Rectal smooth muscle tissue (tissue), 1 donor: ENCODE data around the gene GDPD4.

Experiments used
- H3K27ac ChIP-seq: one replicate; pipeline ENCODE4 v1.7.0; 2013; ENCODE audit warnings: low read depth, low read length, inconsistent platforms
- H3K27me3 ChIP-seq: one replicate; pipeline ENCODE4 v1.7.0; 2013; ENCODE audit warnings: low read length; ENCODE audit not compliant: control insufficient read depth, insufficient read depth
- H3K36me3 ChIP-seq: one replicate; pipeline ENCODE4 v1.7.0; 2013; ENCODE audit warnings: low read length; ENCODE audit not compliant: control insufficient read depth, insufficient read depth
- H3K4me1 ChIP-seq: one replicate; pipeline ENCODE4 v1.7.0; 2013; ENCODE audit warnings: low read length; ENCODE audit not compliant: control insufficient read depth, insufficient read depth
- H3K4me3 ChIP-seq: one replicate; pipeline ENCODE4 v1.7.0; 2013; ENCODE audit warnings: low read length
- H3K9ac ChIP-seq: one replicate; pipeline ENCODE4 v1.7.0; 2013; ENCODE audit warnings: low read length

GDPD4 gene

DNA sequence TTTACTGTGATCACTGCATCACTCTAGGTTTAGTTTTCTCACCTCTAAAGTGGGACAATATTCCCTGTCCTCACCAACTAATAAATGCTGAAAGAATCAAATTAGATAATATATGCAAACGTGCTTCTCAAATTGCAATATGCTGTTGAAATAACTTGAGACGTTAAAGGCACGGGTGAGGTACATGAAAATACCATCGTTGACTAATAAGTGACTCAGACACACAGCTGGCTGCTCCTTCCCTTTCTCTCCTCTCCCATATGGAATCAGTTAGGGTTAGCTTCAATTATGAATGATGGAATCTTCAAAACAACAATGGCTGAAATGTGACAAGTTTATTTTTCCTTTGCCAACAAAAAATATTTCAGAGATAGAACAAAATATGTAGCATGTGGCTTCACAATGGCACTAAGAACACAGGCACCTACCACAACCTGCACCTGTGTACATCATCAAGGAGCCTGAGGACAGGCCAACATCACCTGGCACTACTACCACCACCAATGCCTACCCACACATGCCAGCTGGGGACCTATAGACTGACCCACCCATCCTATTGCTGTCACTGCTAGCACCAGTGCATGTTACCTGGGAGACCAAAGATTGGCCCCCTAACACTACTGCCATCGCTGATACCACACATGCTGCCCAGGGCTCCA lies 13.7 kb downstream of the GDPD4 start:
- H3K9ac ChIP-seq = no peak overlapping the region
- no peak overlapping the region for H3K4me3 ChIP-seq
- H3K36me3 ChIP-seq = no peaks in the 10 kb centered on the region
- H3K4me1 ChIP-seq = no peaks in the 10 kb centered on the region
- no peak overlapping the region for H3K27ac ChIP-seq
- no peaks in the 10 kb centered on the region for H3K27me3 ChIP-seq

DNA sequence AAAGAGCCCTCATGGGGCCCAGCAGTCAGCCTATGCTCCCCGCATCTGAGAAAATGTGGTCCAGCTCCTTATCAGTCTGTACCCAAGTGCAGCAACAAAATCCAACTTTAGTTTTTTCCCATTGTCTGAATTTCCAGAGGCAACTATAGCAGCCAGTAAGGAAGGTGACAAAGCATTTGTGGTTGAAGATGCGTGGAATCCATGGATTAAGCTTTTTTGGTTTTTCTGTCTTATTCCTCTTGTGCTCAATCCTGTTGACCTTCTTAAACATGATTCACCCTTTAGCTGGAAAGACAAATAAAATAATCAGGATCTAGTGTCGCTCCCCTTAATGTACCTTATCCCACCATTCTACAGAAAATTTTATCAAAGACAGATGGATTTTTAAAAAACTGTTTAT lies 14.3 kb downstream of the GDPD4 start:
- Histone ChIP-seq H3K4me3 (no peak overlapping the region), H3K9ac (no peak overlapping the region), H3K36me3 (no peaks in the 10 kb centered on the region), H3K4me1 (no peaks in the 10 kb centered on the region), H3K27me3 (no peaks in the 10 kb centered on the region), H3K27ac (no peak overlapping the region)

DNA sequence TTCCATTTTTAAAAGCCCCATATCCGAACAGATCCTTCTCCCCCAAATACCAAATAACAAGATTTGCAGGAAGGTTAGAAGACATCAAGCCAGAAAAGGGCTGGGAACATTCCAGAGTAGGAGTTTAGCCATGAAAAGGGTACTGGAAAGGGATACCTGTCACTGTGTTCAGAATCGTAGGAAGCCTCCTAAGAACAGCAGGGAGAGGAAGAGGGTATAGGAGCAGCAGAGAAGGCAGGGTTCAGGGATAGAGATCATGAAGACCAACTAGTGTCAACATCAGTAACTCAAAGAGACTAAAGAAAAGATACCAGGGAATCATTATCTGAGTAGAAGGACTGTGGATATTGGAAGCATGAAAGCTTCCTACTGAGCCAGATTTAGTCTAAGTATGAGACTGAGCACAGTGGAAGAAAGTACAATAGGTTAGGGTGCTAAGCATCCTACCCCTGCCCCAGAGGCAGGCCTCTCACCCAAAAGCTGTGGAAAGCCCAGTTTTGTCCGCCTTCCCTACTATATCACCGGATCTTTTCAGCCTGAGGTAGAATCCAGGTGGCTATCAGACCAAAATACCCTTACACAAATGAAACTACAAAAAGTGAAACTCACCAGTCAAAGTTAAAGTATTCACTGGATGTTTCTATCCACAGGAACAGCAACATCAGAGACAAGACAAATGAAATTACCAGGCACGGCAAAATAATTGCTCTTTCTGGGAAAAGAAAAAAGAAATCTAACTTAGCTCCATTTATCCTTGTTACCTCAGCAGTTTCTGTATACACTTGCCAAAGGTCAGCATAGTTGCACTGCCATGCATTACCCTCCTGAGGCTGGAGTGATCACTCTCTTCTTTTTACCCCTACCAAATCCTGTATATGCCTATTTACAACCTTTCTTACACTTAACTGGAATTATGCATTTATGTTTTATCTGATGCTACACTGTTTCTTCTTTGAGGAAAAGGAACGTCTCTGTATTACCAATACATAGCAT lies 16.7 kb downstream of the GDPD4 start:
- no peak overlapping the region for H3K4me3 ChIP-seq
- H3K36me3 ChIP-seq = no peaks in the 10 kb centered on the region
- H3K27ac ChIP-seq = no peak overlapping the region
- H3K4me1 ChIP-seq = no peaks in the 10 kb centered on the region
- no peaks in the 10 kb centered on the region for H3K27me3 ChIP-seq
- H3K9ac ChIP-seq = no peak overlapping the region

GRCh38 chr11:77283101-77283500 lies 18.4 kb downstream of the GDPD4 start:
- no peak overlapping the region for H3K4me3 ChIP-seq
- H3K4me1 ChIP-seq = no peaks in the 10 kb centered on the region
- no peaks in the 10 kb centered on the region for H3K27me3 ChIP-seq

DNA sequence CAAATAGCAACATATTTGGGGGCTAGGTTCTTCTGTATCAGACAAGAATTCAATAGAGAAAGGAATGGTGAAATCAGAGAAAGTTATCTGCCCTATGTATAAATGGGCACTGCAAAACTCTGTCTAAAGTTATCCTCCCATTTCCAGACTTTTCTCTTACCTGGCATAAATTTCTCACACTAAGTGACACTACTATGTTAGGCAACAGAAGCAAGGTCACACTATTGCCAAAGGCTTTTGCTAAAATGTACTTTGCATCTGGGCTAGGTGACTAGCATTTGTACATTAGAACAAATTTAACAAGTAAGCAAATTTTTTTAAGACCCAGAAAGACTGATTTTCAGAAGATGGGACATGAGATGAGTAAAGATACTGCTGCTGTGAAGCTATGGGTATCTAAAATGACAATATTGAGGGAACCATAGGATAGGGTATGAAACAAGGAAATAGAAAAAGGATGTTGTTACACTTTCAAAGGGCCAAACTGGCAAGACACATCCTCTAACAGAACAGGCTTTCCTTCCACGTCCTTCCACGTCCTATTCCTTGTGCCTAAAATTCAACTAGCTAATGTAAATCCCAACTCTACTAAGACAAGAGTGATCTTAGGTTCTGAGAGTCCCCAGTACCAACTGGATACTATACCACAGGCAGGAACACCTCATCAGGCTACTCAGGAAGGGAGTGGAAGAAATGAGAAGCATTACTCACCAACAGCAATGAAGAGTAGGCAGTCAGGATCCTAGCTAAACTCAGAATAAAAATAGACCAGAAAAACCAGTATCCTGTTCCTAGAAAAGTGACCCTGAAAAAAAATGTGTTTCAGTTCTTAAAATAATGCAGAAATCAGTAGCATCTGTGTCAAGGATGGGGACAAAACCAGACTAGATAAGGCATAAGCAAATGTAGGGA lies 22.6 kb downstream of the GDPD4 start:
- no peaks in the 10 kb centered on the region for H3K36me3 ChIP-seq
- no peak overlapping the region for H3K27ac ChIP-seq
- no peaks in the 10 kb centered on the region for H3K27me3 ChIP-seq
- H3K4me3 ChIP-seq = no peak overlapping the region
- no peak overlapping the region for H3K9ac ChIP-seq
- H3K4me1 ChIP-seq = no peaks in the 10 kb centered on the region

More at GRCh38 chr11:77283101-77283500, 18.4 kb downstream of the GDPD4 start:
- H3K9ac ChIP-seq = no peak overlapping the region
- no peak overlapping the region for H3K27ac ChIP-seq
- H3K36me3 ChIP-seq = no peaks in the 10 kb centered on the region

DNA sequence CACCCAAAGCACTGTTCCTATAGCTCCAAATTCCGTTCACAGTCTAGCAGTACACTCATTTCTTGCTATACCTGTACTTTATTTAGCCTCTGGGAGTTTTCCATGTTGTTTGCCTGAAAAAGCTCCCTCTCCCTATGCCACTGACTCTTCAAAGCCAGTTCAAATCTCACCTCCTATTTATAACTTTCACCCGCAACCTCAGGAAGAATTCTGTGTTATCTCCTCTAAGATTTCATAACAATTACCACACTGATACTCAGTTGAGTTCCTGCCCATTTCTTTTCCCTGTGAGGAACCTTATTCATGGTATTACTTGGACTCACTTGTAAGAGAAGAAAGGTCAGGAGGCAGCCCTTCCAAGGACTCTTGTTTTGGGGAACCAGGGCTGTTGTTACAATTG lies 25.2 kb downstream of the GDPD4 start:
- Histone ChIP-seq H3K27ac (no peak overlapping the region), H3K4me1 (no peaks in the 10 kb centered on the region), H3K9ac (no peak overlapping the region), H3K36me3 (no peaks in the 10 kb centered on the region), H3K27me3 (no peaks in the 10 kb centered on the region), H3K4me3 (no peak overlapping the region)

DNA sequence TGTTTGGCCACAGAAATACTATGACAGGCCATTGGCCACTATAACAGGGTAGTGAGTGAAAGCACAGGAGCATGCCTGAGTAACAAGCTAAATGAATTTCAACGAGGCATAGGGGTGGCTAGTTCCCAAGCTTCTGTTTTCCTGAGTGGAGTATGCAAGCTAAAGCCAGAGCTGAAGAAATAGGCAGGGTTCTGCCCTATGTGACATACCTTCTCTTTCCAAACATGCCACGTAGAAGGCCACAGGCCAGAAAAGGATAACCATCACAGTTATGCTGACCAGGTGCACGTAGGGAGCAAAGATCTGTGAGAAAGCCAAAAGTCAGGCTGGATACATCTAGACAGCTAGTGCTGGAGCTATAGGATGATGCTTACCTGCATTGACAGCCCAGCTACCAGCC lies 30.6 kb downstream of the GDPD4 start:
- Histone ChIP-seq H3K27me3 (no peaks in the 10 kb centered on the region), H3K4me3 (no peak overlapping the region), H3K4me1 (no peaks in the 10 kb centered on the region), H3K9ac (no peak overlapping the region), H3K27ac (no peak overlapping the region), H3K36me3 (no peaks in the 10 kb centered on the region)

DNA sequence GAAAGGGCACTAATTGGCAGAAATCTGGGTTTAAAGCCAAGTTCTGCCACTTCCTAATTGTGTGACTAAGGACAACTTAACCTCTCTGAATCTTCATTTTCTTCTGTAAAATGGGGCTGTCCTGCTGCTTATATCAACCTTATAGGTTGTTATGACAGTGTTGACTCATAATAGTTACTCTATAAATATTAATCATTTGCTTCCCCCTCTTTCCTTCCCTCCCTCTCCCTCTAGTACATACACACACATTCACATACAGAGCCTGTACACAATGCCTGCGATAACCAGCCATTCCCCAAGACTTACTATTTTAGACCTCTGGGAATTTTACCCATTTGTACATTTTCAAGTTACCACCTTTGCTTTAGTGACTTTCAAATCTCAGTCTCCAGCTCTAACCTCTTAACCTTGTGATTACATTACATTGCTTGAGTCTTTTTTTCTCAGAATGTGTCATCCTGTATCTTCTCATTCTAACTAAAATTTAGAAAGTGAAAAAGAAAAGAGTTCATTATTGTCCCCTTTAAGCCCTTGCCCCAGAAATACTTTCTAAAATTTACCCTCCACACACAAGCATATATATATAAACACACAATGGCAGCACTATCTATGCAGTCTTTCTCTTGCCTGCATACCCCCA lies 31.9 kb downstream of the GDPD4 start:
- no peaks in the 10 kb centered on the region for H3K4me1 ChIP-seq
- H3K27ac ChIP-seq = no peak overlapping the region
- H3K27me3 ChIP-seq = no peaks in the 10 kb centered on the region
- H3K4me3 ChIP-seq = no peak overlapping the region
- H3K36me3 ChIP-seq = no peaks in the 10 kb centered on the region
- no peak overlapping the region for H3K9ac ChIP-seq

- Histone ChIP-seq H3K9ac (no peak overlapping the region), H3K4me1 (no peaks in the 10 kb centered on the region), H3K27me3 (no peaks in the 10 kb centered on the region), H3K36me3 (no peaks in the 10 kb centered on the region), H3K4me3 (no peak overlapping the region), H3K27ac (no peak overlapping the region)
Measured at GRCh38 chr11:77267962-77268361, 33.5 kb downstream of the GDPD4 start.

GRCh38 chr11:77266766-77267165 lies 34.7 kb downstream of the GDPD4 start:
- Histone ChIP-seq H3K36me3 (no peaks in the 10 kb centered on the region), H3K9ac (no peak overlapping the region), H3K4me3 (no peak overlapping the region), H3K27me3 (no peaks in the 10 kb centered on the region), H3K27ac (no peak overlapping the region), H3K4me1 (no peaks in the 10 kb centered on the region)

DNA sequence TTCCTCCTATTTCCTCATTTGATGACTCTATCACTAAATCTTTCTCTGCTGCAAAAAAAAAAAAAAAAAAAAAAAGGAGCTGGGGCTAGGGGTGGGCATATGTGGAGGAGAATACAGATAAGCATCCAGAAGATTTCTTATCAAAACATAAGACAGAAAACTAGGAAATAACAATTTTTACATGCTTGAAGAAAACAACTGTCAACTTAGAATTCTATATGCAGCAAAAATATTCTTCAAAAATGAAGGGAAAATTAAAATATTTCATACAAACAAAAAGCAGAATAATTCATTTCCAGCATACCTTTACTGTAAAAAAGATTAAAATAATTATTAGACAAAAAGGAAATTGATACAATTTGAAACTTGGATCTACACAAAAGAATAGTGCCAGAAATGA lies 38.7 kb downstream of the GDPD4 start:
- Histone ChIP-seq H3K27me3 (no peaks in the 10 kb centered on the region), H3K4me1 (no peaks in the 10 kb centered on the region), H3K4me3 (no peak overlapping the region), H3K27ac (no peak overlapping the region), H3K9ac (no peak overlapping the region), H3K36me3 (no peaks in the 10 kb centered on the region)

GRCh38 chr11:77259641-77260040 lies 41.8 kb downstream of the GDPD4 start:
- Histone ChIP-seq H3K4me3 (no peak overlapping the region), H3K36me3 (no peaks in the 10 kb centered on the region), H3K27me3 (no peaks in the 10 kb centered on the region), H3K4me1 (no peaks in the 10 kb centered on the region), H3K9ac (no peak overlapping the region), H3K27ac (no peak overlapping the region)
